Left lung (tissue), 10 donors: ENCODE data around the gene GRB10. TPM values are rescaled to one million over a fixed set of nuclear protein-coding genes. Genes with fewer than 3 reads are reported as not detected.

Source experiments
- ATAC-seq: fragments of 200-7000 bp; cut with Tn5 transposase; one replicate; pipeline ENCODE4 v1.9.1; 2020; ENCODE audit warnings: moderate library complexity
- DNase-seq, 4 donors: peaks; one replicate each; pipeline ENCODE4 v3.0.0-alpha.2; 2013 to 2020
- H3K27ac ChIP-seq, 2 donors: fragments of 200-600 bp; sonication (generic) in 1 of 2; one replicate each; pipeline versions ENCODE4 v1.5.0 to v1.8.0; 2020 to 2021
- H3K27me3 ChIP-seq, 2 donors: fragments of 200-600 bp; sonication (generic) in 1 of 2; one replicate each; pipeline versions ENCODE4 v1.5.0 to v1.8.0; 2020 to 2021
- H3K36me3 ChIP-seq, 2 donors: fragments of 200-600 bp; sonication (generic) in 1 of 2; one replicate each; pipeline versions ENCODE4 v1.5.0 to v1.8.0; 2020 to 2021
- H3K4me1 ChIP-seq, 2 donors: fragments of 200-600 bp; one replicate each; pipeline ENCODE4 v1.8.0; 2021
- H3K4me3 ChIP-seq, 2 donors: fragments of 200-600 bp; sonication (generic) in 1 of 2; one replicate each; pipeline versions ENCODE4 v1.5.0 to v1.8.0; 2020 to 2021; ENCODE audit warnings: mild to moderate bottlenecking in 1 of 2
- H3K9me3 ChIP-seq, 2 donors: fragments of 200-600 bp; sonication (generic) in 1 of 2; one replicate each; pipeline versions ENCODE4 v1.5.0 to v1.8.0; 2020 to 2021
- intact Hi-C, 2 donors: fragments of 100-400 bp; cut with DNase I; formaldehyde crosslinking; loops; one replicate each; pipeline versions ENCODE4 v1.11.2 to v1.14.2; 2022
- polyA plus RNA-seq, 6 donors: library from polyadenylated mRNA; unstranded; fragments of 120-200 nt; gene quantifications; one replicate each; pipeline ENCODE4 v1.2.1, GENCODE V29; 2013; ENCODE audit not compliant: insufficient read length in 6 of 6
- total RNA-seq, 2 donors: library from RNA; stranded (reverse); fragmentation: NEBNext Ultra II Directional; extraction: Animal tissue kit (Norgen Biotek cat#: 25700); gene quantifications; one replicate each; pipeline ENCODE4 v1.2.1, GENCODE V29; 2021
- TF ChIP-seq, protein P1 (sequence below), 2 donors: fragments of 200-600 bp; sonication (generic) in 1 of 2; IDR thresholded peaks; one replicate each; pipeline versions ENCODE4 v1.5.0 to v1.8.0; 2021; ENCODE audit warnings: antibody characterized with exemption in 2 of 2
- donor health status: DM: no; HTN: yes; CAD: no.
- donor health status: DM: no; HTN: no; CAD: no.

Gene GRB10
- total and polyA plus RNA-seq, 8 donors = 38.8 to 58.3 (median 45.0) TPM

- TF ChIP-seq, protein P1, sequence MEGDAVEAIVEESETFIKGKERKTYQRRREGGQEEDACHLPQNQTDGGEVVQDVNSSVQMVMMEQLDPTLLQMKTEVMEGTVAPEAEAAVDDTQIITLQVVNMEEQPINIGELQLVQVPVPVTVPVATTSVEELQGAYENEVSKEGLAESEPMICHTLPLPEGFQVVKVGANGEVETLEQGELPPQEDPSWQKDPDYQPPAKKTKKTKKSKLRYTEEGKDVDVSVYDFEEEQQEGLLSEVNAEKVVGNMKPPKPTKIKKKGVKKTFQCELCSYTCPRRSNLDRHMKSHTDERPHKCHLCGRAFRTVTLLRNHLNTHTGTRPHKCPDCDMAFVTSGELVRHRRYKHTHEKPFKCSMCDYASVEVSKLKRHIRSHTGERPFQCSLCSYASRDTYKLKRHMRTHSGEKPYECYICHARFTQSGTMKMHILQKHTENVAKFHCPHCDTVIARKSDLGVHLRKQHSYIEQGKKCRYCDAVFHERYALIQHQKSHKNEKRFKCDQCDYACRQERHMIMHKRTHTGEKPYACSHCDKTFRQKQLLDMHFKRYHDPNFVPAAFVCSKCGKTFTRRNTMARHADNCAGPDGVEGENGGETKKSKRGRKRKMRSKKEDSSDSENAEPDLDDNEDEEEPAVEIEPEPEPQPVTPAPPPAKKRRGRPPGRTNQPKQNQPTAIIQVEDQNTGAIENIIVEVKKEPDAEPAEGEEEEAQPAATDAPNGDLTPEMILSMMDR (IDR thresholded peaks at IDR 0.05) = no peak
- no peaks in the 10 kb centered on the region for H3K9me3 ChIP-seq
- no peak overlapping the region for H3K4me3 ChIP-seq
- peaks cover 10 to 27% of the 10 kb centered on the region in 2 donors for H3K4me1 ChIP-seq
- DNase-seq (no peak), ATAC-seq (peak; percentile 68)
- H3K36me3 ChIP-seq = peaks cover 0 to 8% of the 10 kb centered on the region in 2 donors
- H3K27me3 ChIP-seq = no peaks in the 10 kb centered on the region
- H3K27ac ChIP-seq = no peak overlapping the region
- intact Hi-C loops = no loop called here
These were observed 76.2 kb downstream of the GRB10 start for GRCh38 chr7:50706469-50706937.

DNA sequence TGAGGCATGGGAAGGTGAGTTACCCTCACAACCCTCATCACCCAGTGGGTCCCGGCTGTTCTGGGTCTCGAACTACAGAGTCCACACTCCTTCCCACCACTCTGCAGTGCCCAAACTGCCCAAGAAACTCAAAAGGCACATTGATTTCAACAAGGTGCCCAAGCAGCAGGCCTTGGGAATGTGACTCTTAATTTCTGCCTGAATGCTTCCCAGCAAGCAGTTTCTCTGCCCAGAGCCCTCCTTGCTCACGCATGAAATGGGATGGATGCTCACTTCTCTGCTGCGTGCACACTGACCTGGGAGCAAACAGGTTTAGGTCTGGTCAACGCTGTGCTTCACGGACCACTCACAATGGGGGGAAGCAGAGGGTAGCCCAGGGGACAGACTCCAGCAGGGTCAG lies 77.9 kb downstream of the GRB10 start:
- intact Hi-C loops = no loop called here
- no peak for DNase-seq
- no peak for ATAC-seq
- Histone ChIP-seq H3K27ac (no peak overlapping the region), H3K9me3 (no peaks in the 10 kb centered on the region), H3K4me3 (no peak overlapping the region), H3K27me3 (no peaks in the 10 kb centered on the region), H3K36me3 (peaks cover 0 to 8% of the 10 kb centered on the region in 2 donors), H3K4me1 (peaks cover 10 to 16% of the 10 kb centered on the region in 2 donors)
- TF ChIP-seq, protein P1 (IDR thresholded peaks at IDR 0.05) = no peak

DNA sequence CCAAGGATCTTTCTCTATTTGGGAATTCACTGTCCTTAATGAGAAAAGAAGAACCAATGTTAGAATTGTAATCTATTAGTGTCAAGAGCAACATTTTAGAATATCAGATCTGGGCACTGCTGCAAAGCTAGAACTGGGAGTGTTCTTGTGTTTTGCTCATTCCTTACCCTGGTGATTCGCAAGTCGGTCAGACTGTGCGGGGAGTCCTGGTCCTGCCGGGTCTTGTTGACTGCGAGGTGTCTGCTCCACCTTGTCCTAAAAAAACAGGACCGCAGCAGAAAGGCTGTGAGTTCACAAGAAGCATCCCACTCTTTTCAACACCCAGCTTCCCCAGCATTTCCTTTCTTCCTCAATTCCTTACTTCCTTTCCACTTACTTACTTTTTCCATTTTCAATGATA lies 79.0 kb downstream of the GRB10 start:
- Histone ChIP-seq H3K4me1 (peaks cover 4 to 10% of the 10 kb centered on the region in 2 donors), H3K4me3 (no peak overlapping the region), H3K27me3 (no peaks in the 10 kb centered on the region), H3K9me3 (no peaks in the 10 kb centered on the region), H3K36me3 (peaks cover 0 to 8% of the 10 kb centered on the region in 2 donors), H3K27ac (no peak overlapping the region)
- TF ChIP-seq, protein P1 (IDR thresholded peaks at IDR 0.05) = no peak
- intact Hi-C loops = no loop called here
- ATAC-seq (no peak), DNase-seq (no peak)

DNA sequence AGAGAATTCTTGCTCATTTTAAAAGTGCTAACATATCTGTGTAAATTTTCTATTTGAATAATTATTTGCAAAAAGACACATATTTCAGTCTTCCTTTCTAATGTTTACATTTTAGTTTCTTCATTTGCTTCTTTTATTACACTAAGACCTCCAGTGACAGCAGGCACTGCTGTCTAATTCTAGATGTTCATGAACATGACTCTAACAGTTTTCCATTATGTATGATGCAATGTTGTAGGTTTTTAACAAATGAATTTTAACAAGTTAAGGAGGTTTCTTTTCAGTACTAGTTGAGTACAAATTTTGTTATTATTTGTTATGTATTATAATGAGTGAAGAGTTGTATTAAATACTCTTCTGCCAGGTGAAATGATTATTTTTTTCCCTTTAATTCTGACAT lies 83.6 kb downstream of the GRB10 start:
- peaks cover 0 to 8% of the 10 kb centered on the region in 2 donors for H3K36me3 ChIP-seq
- no peak for DNase-seq
- H3K4me1 ChIP-seq = peaks cover 0 to 32% of the 10 kb centered on the region in 2 donors
- intact Hi-C loops = no loop called here
- no peaks in the 10 kb centered on the region for H3K9me3 ChIP-seq
- no peak overlapping the region for H3K4me3 ChIP-seq
- H3K27me3 ChIP-seq = no peaks in the 10 kb centered on the region
- no peak for ATAC-seq
- TF ChIP-seq, protein P1 (IDR thresholded peaks at IDR 0.05) = no peak
- no peak overlapping the region for H3K27ac ChIP-seq

DNA sequence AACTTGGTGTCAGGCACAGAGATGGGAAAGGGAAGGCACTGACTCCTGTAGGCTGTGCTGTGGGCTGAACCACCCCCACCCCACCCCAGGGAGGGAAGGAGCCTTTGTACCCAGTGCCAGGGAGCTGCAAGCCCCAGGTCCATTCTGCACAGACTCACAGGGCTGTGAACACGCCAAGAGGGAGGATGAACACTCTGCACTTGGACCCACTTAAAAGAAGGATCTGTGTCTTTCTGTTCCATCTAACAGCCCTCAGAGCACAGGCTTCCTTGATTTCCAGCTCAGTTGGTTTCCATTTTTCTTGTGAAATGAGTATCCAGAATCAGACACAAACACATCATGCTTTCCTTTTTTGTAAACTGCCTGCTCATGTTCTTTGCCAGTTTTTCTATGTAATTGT lies 84.9 kb downstream of the GRB10 start:
- ATAC-seq (no peak), DNase-seq (no peak)
- peaks cover 0 to 4% of the 10 kb centered on the region in 2 donors for H3K36me3 ChIP-seq
- H3K9me3 ChIP-seq = no peaks in the 10 kb centered on the region
- no peaks in the 10 kb centered on the region for H3K27me3 ChIP-seq
- TF ChIP-seq, protein P1 (IDR thresholded peaks at IDR 0.05) = no peak
- no peak overlapping the region for H3K4me3 ChIP-seq
- intact Hi-C loops = no loop called here
- peak overlapping the region in 1 of 2 donors; percentile 28 for H3K27ac ChIP-seq
- peaks cover 0 to 36% of the 10 kb centered on the region in 2 donors for H3K4me1 ChIP-seq
